Psoas muscle (tissue), 8 donors: Measurements from ENCODE around the gene PPP1R12B. TPM values are rescaled to one million over a fixed set of nuclear protein-coding genes. Genes with fewer than 3 reads are reported as not detected.
"Not testable (repeated sequence)": the region's sequence is repeated elsewhere in the genome, so short reads cannot be mapped to it uniquely, and the experiment has no call there.

Experiments used
- ATAC-seq, 4 donors: fragments of 200-7000 bp; cut with Tn5 transposase; one replicate each; pipeline ENCODE4 v1.9.1; 2020; ENCODE audit warnings: moderate library complexity in 3 of 4, mild to moderate bottlenecking in 2 of 4
- DNase-seq, 2 donors: peaks; one replicate each; pipeline ENCODE4 v3.0.0-alpha.2; 2020
- H3K27ac ChIP-seq: fragments of 200-600 bp; one replicate; pipeline ENCODE4 v1.8.0; 2022
- H3K27me3 ChIP-seq, 3 donors: fragments of 200-600 bp in 1 of 3; one replicate each; pipeline versions ENCODE4 v1.6.1 to v1.8.0; 2013 to 2022; ENCODE audit warnings: low read length in 2 of 3, mild to moderate bottlenecking in 2 of 3, moderate library complexity in 1 of 3; ENCODE audit not compliant: insufficient read depth in 3 of 3
- H3K36me3 ChIP-seq, 2 donors: fragments of 200-600 bp in 1 of 2; one replicate each; pipeline versions ENCODE4 v1.6.1 to v1.8.0; 2013 to 2022; ENCODE audit warnings: low read depth in 1 of 2, mild to moderate bottlenecking in 1 of 2, moderate library complexity in 1 of 2; ENCODE audit not compliant: insufficient read depth in 1 of 2
- H3K4me1 ChIP-seq: fragments of 200-600 bp; one replicate; pipeline ENCODE4 v1.8.0; 2022
- H3K4me3 ChIP-seq: fragments of 200-600 bp; one replicate; pipeline ENCODE4 v1.8.0; 2022; ENCODE audit warnings: mild to moderate bottlenecking
- H3K9me3 ChIP-seq: fragments of 200-600 bp; one replicate; pipeline ENCODE4 v1.8.0; 2022
- CTCF ChIP-seq: fragments of 200-600 bp; IDR thresholded peaks from one replicate; pipeline ENCODE4 v1.8.0; 2022; ENCODE audit warnings: antibody characterized with exemption
- WGBS, 3 donors: extraction: QIAGEN DNeasy Blood & Tissue Kit; methylation state at CpG; one replicate each; pipeline versions ENCODE4 v1.1.6 to v1.1.7; 2013; 5-methylcytosine and 5-hydroxymethylcytosine counted together
- intact Hi-C, 2 donors: fragments of 100-400 bp; cut with DNase I; formaldehyde crosslinking; loops; one replicate each; pipeline versions ENCODE4 v1.11.0 to v1.14.2; 2022
- polyA plus RNA-seq, 3 donors: library from polyadenylated mRNA; stranded (reverse); fragments of 200-250 nt; gene quantifications; one replicate each; pipeline ENCODE4 v1.2.3, GENCODE V29; 2013
- total RNA-seq, 4 donors: library from RNA; stranded (reverse); fragmentation: NEBNext Ultra II Directional in 2 of 4; extraction: Animal tissue kit (Norgen Biotek cat#: 25700) in 2 of 4; gene quantifications; one replicate each; pipeline versions ENCODE4 v1.2.1 to v1.2.4, GENCODE V29; 2021 to 2023
- donor health status: healthy with polysubstance abuse.
- donor health status: DM: no; HTN: no; CAD: no; lungs with moderate emphysema.
- donor health status: Bipolar disorder and iron deficiency.
- donor health status: healthy.
- donor health status: DM: yes; HTN: yes; CAD: no.
- donor health status: DM: no; HTN: no; CAD: no.
- donor health status: DM: no; HTN: no; CAD: no.
- donor health status: DM: yes; HTN: yes; CAD: no.

Gene PPP1R12B
- total and polyA plus RNA-seq, 7 donors = 8.3 to 189 (median 86.1) TPM

GRCh38 chr1:202622388-202622787, 273.9 kb downstream of the PPP1R12B start:
- Histone ChIP-seq H3K9me3 (no peaks in the 10 kb centered on the region), H3K27me3 (no peaks in the 10 kb centered on the region), H3K4me1 (peaks cover 22% of the 10 kb centered on the region), H3K27ac (no peak overlapping the region), H3K4me3 (no peak overlapping the region), H3K36me3 (no peaks in the 10 kb centered on the region)
- WGBS, 3 donors = 93 to 94% (median 94%) methylated on average over 8 of the region's 8 CpGs
- ATAC-seq (no peak), DNase-seq (peak in 1 of 2 donors; percentile 4)
- no peak for TF ChIP-seq CTCF
- intact Hi-C loops = loop anchor here in 1 of 2 donors (10.0 kb wide), 2 partner anchors 48 to 288 kb away; no protein-coding TSS in a partner anchor

GRCh38 chr1:202623075-202623474, 274.6 kb downstream of the PPP1R12B start:
- H3K27me3 ChIP-seq = no peaks in the 10 kb centered on the region
- no peaks in the 10 kb centered on the region for H3K9me3 ChIP-seq
- no peak overlapping the region for H3K27ac ChIP-seq
- DNase-seq (peak; percentile 50 to 80), ATAC-seq (peak; percentile 59 to 79 (median 72))
- WGBS, 3 donors = 26 to 63% (median 42%) methylated on average over 7 of the region's 7 CpGs
- peaks cover 22% of the 10 kb centered on the region for H3K4me1 ChIP-seq
- TF ChIP-seq CTCF = no peak
- H3K4me3 ChIP-seq = peak overlapping the region; percentile 22
- no peaks in the 10 kb centered on the region for H3K36me3 ChIP-seq
- intact Hi-C loops = loop anchor here in 1 of 2 donors (10.0 kb wide), 2 partner anchors 48 to 288 kb away; no protein-coding TSS in a partner anchor

GRCh38 chr1:202623476-202623875, 275.0 kb downstream of the PPP1R12B start:
- WGBS, 3 donors = 45 to 60% (median 52%) methylated on average over 11 to 12 of the region's 12 CpGs
- H3K9me3 ChIP-seq, H3K36me3 ChIP-seq, H3K27ac ChIP-seq, H3K27me3 ChIP-seq: not testable (repeated sequence)
- peaks cover 22% of the 10 kb centered on the region for H3K4me1 ChIP-seq
- ATAC-seq (peak in 3 of 4 donors; percentile 20 to 31 (median 25)), DNase-seq (peak in 1 of 2 donors; percentile 46)
- intact Hi-C loops = loop anchor here in 1 of 2 donors (10.0 kb wide), 2 partner anchors 49 to 289 kb away; no protein-coding TSS in a partner anchor
- peak overlapping the region; percentile 22 for H3K4me3 ChIP-seq

GRCh38 chr1:202624088-202624780, 275.7 kb downstream of the PPP1R12B start:
- Histone ChIP-seq H3K27ac (no peak overlapping the region), H3K36me3 (no peaks in the 10 kb centered on the region), H3K4me1 (peaks cover 17% of the 10 kb centered on the region), H3K27me3 (no peaks in the 10 kb centered on the region), H3K9me3 (no peaks in the 10 kb centered on the region), H3K4me3 (no peak overlapping the region)
- no peak for ATAC-seq
- 88 to 93% (median 89%) methylated on average over 7 of the region's 7 CpGs for WGBS, 3 donors
- no peak for DNase-seq
- intact Hi-C loops = loop anchor here in 1 of 2 donors (10.0 kb wide), 2 partner anchors 49 to 289 kb away; no protein-coding TSS in a partner anchor
- TF ChIP-seq CTCF = no peak

- TF ChIP-seq CTCF = no peak
- Histone ChIP-seq H3K36me3 (no peaks in the 10 kb centered on the region), H3K27me3 (no peaks in the 10 kb centered on the region), H3K4me3 (no peak overlapping the region), H3K4me1 (peaks cover 13% of the 10 kb centered on the region), H3K27ac (no peak overlapping the region), H3K9me3 (no peaks in the 10 kb centered on the region)
- DNase-seq (peak in 1 of 2 donors; percentile 2), ATAC-seq (peak in 1 of 4 donors; percentile 2)
- intact Hi-C loops = loop anchor here in 1 of 2 donors (10.0 kb wide), 2 partner anchors 50 to 290 kb away; no protein-coding TSS in a partner anchor
- WGBS, 3 donors = 53 to 85% (median 63%) methylated on average over 1 of the region's 1 CpG
These were observed 276.2 kb downstream of the PPP1R12B start for GRCh38 chr1:202624781-202625108.
